ENCODE measurements around the gene CEP350.
A peak's percentile ranks its signal among the peaks of the same experiment; 100 is the strongest.
"Not testable (repeated sequence)": the region's sequence is repeated elsewhere in the genome, so short reads cannot be mapped to it uniquely, and the experiment has no call there.

CEP350 gene

DNA sequence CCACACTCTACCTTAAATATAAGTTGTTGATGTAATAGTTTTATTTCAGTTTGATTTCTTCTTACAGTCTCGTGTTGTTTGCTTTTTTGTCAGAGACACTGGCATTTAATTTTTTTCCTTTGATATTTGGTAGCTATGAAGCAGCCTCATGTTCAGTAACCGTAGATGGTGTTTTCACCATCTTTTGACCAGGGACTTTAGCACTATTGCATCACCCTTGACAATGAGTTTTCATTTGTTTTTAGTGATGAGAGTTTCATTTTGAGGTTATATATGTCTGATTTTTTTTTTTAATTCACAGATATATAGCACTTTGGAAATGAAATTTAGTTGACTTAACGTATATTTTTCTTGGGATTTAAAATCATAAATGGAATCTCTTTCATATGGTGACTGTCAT, 36.2 kb downstream of the CEP350 start:
- DNase-seq (ENCODE audit: low spot score): no peak
- FAIRE-seq: no peak

DNA sequence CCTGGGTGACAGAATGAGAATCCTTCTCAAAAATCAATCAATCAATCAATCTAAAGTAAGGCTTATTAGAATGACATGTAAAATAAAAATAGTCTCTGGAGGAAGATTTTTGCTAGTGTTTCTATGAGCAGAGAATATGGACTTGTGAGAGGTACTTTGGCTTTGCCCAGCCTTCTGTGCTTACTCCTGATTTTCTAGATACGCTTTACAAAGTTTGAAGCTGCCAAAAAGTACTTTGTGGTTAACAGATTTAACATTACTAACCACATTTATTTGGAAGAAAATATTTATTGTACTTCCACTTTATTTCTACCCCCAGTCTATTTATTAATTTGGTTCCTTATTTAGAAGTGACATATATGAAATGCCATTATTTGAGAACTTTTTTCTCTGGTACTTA, 41.0 kb downstream of the CEP350 start:
- no peak for DNase-seq (ENCODE audit: low spot score)
- FAIRE-seq: no peak

DNA sequence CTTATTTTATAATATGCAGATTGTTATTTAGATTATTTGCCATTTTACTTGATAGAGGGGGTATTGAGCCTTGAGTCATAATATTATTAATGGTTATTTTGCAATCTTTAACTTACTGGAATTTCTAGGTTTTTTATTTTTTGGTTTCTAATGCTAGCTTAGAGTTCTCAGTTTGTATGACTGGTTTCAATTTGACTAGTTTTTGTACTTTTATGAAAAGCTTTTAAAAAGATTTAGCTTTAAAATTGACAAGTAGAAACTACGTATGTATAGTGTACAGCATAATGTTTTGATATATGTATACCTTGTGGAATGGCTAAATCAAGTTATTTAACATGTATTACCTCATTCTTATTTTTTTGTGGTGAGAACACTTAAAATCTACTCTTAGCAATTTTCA, 41.5 kb downstream of the CEP350 start:
- no peak for FAIRE-seq
- no peak for DNase-seq (ENCODE audit: low spot score)

DNA sequence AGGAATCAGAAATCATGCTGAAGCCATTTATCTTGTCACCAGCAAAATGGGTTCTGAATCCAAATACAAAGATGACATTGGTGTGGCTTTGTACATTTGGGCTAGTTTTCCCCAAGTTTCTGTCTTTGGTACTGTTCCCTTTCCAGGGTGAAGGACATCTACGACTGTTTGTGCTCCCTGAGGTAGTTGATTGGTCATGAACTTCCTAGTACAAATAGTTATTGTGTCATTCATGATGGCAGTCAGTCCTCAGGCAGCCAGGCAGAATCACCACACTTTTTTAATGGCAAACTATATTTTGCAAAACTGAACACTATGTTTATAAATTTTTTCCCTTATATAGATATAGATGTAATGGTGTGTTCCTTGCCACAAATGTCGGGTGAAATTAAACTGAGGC, 46.0 kb downstream of the CEP350 start:
- DNase-seq (ENCODE audit: low spot score) (no peak), FAIRE-seq (no peak)

DNA sequence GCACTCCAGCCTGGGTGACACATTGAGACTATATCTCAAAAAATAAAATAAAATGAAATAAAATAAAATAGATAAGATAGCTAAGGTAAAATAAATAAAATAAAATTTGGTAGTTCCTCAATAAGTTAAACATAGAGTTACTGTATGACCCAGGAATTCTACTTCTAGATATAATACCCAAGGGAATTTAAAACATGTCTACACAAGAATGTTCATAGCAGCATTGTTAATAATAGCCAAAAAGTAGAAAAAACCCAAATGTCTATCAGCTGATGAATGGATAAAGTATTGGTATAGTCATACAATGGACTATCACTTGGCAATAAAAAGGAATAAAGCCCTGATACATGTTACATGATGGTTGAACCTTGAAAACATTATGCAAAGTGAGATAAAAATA, 47.8 kb downstream of the CEP350 start:
- FAIRE-seq (no peak), DNase-seq (ENCODE audit: low spot score) (no peak)

DNA sequence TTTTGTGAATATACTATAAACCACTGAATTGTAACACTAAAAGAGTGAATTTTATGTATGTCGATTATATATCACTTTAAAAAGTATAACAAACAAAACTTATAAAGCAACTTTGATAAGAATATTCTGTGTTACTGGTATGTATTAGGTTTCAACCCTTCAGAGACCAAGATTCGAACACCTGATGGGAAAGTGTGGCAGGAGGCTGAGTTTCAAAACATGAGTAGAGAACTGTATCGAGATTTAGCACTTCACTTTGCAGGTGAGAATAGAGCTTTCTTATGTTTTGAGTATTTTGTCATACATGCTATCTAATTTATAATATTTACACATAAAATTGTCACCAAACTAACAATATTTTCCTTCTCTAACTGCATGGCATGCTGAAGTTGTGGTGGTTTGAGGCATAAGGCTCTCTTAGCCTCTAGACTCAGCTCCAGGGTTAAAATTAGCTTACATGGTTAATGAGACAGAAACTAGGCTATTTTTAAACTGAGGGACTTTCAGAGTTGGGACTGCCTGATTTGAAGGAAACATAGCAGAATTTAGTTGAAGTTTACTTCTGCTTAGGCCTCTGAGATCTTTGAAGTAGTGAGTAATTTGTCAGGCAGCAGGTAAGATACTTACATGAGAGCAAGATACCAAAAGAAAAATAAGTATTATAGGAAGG, 48.6 kb downstream of the CEP350 start:
- DNase-seq (ENCODE audit: low spot score): no peak
- FAIRE-seq: no peak

DNA sequence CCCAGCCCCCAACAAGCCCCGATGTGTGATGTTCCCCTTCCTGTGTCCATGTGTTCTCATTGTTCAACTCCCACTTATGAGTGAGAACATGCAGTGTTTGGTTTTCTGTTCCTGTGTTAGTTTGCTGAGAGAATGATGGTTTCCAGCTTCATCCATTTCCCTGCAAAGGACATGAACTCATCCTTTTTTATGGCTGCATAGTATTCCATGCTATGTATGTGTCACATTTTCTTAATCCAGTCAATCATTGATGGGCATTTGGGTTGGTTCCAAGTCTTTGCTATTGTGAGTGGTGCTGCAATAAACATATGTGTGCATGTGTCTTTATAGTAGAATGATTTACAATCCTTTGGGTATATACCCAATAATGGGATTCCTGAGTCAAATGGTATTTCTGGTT, 52.2 kb downstream of the CEP350 start:
- not testable (repeated sequence) for DNase-seq (ENCODE audit: low spot score); FAIRE-seq

- FAIRE-seq (no peak), DNase-seq (ENCODE audit: low spot score) (no peak)
These were observed 65.4 kb downstream of the CEP350 start for GRCh38 chr1:180020017-180020416.

- FAIRE-seq (no peak), DNase-seq (ENCODE audit: low spot score) (no peak)
These were observed 71.9 kb downstream of the CEP350 start for GRCh38 chr1:180026556-180026955.

- FAIRE-seq (no peak), DNase-seq (ENCODE audit: low spot score) (no peak)
These were observed 73.4 kb downstream of the CEP350 start for GRCh38 chr1:180027949-180028445.

DNA sequence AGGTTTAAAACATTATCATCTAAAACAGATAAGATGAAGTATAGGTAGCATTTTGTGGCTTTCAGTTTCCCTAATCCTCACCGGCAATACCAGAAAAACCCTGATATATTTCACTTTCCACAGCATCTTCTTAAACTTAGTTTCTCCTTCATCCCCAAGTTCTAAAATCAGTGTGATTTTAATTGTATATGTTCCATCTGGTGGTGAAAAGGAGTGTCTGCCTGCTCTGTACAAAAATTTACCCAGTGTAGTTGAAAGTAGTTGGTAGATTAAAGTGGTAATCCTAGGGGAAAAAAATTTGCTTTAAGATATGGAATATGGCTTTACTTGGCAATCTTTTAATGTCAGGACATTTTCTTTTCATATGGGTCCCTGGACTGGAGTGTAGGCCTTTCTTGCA, 74.3 kb downstream of the CEP350 start:
- no peak for DNase-seq (ENCODE audit: low spot score)

GRCh38 chr1:180029524-180030135, 75.0 kb downstream of the CEP350 start:
- DNase-seq (ENCODE audit: low spot score): no peak
- FAIRE-seq: no peak

More for the DNA sequence above, 74.3 kb downstream of the CEP350 start:
- FAIRE-seq: no peak

GRCh38 chr1:180031664-180032063, 77.1 kb downstream of the CEP350 start:
- FAIRE-seq (no peak), DNase-seq (ENCODE audit: low spot score) (no peak)

- no peak for DNase-seq (ENCODE audit: low spot score)
- FAIRE-seq: no peak
These were observed 78.8 kb downstream of the CEP350 start for GRCh38 chr1:180033390-180033789.

- DNase-seq (ENCODE audit: low spot score) (peak; percentile 9), FAIRE-seq (no peak)
These were observed 85.4 kb downstream of the CEP350 start for GRCh38 chr1:180040034-180040433.

DNA sequence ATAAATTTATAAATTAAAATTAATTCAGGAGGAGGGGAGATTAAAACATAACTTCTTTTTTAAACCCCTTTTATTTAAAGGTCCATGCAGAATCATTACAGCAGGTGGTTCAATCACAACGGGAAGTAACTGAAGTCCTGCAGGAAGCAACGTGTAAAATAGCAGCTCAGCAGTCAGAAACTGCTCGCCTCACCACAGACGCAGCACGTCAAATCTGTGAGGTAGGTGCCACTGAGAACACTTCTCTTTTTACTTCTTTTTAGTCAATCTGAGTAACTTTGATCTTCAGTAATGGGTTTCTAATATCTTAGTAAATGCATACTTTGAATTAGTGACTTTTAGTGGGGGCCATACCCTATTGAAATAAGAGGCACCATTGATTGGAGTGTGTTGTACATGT, 87.0 kb downstream of the CEP350 start:
- FAIRE-seq: no peak
- no peak for DNase-seq (ENCODE audit: low spot score)

DNA sequence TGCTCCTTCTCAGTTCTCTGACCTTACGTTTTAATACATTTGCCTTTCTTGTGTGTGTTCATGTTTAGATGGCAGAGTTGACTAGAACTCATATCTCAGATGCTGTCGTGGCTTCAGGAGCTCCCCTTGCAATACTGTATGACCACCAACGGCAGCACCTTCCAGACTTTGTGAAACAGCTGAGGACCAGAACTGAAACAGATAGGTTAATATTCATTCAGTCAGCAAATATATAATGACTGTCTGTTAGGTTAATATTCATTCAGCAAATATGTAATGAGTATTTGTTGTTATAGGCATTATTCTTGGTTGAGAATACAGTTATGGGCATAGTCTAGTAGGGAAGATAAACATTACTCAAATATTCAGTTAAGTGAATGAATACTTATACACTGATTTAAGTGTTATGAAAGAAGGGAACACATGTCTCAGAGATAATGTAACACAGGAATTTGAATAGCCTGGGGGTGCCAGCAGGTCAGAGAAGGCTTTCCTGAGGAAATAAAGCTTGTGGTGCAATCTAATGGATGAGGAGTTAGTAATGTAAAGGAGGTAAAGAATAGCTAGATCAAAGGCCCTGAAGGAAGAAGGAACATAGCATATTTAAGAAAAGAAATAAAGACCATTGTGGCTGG, 88.5 kb downstream of the CEP350 start:
- FAIRE-seq (no peak), DNase-seq (ENCODE audit: low spot score) (no peak)

DNA sequence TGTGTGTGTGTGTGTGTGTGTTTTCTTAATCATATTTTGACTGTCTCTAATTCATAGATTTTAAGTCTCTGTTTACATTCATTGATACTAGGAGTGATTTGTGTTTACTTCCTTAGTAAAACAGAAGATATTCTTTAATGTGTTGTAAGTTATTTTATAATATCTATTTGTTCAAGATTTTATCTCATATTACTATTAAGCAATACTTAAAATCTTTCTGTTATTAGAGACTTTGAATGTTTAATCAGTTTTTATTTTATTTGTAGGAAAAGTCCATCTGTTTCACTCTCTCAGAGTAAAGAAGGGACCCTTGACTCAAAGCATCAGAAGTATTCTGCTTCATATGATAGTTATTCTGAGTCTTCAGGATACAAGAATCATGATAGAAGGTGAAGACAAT, 89.2 kb downstream of the CEP350 start:
- DNase-seq (ENCODE audit: low spot score): no peak

DNA sequence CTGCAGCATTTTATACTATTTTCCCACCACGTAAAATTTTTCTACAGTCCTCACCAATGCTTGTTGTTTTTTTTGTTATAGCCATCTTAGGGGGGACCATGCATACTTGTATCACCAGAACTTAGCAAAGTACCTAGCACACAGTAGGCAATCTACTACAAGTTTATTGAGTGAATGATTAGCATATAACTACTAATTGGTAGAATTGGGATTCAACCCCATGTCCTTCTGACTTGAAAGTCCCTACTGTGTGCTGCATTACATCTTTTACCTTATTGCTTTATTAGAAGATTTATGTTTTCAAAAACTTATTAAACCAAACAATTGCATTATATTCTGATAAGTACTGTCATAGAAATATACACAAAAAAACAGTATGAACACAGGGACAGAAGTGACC, 92.1 kb downstream of the CEP350 start:
- no peak for DNase-seq (ENCODE audit: low spot score)
- no peak for FAIRE-seq

More for the DNA sequence above, 89.2 kb downstream of the CEP350 start:
- no peak for FAIRE-seq

DNA sequence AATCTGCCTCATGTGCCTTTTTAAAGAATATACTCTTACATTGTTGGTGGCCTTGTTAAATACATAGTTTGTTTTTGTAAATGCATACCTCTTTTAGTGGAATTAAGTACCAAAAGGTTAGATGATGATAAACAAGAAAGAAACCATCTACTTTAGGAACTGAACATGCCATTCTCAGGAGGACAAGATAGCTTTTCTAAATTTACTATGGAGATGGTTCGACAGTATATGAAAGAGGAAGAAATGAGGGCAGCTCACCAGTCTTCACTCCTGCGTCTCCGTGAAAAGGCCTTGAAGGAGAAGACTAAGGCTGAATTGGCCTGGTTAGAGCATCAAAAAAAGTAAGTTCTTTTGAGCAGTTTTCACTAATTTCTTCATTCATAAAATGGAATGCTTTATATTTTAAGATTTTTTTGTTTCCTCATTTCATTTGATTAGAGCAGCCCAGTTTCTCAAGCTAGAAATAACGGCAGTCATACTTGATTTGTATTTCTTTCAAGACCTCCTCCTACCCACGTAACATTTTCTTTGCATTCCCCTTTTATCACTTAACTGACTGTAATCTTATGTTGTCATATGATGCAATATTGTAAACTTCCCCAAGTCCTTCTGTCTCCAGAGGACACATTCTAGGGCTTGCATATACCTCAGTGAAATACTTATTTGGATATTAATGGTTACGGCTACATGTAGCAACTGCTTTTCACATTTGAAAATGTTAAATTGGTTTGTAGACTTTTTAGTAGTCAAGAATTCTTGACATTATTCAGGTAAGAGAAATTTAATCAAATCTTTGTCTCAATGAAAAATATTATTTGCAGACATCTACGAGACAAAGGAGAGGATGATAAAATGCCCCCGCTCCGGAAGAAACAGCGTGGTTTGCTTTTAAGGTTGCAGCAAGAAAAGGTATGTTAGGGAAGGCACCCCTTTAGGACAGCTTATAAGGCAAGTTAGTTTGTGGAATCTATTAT, 99.3 kb downstream of the CEP350 start:
- DNase-seq (ENCODE audit: low spot score) (no peak), FAIRE-seq (no peak)

- no peak for FAIRE-seq
- DNase-seq (ENCODE audit: low spot score): no peak
These were observed 103.3 kb downstream of the CEP350 start for GRCh38 chr1:180057883-180058396.
